Activated CD4-positive, alpha-beta T cell treated with anti-CD3 and anti-CD28 coated beads, Interleukin-2, amount 50 U/mL, for 24 hours (primary cell): ENCODE results near the gene GJA9.
"Not testable (repeated sequence)": the region's sequence is repeated elsewhere in the genome, so short reads cannot be mapped to it uniquely, and the experiment has no call there.

Experiments
- DNase-seq, 2 donors: peaks; one replicate each; pipeline ENCODE4 v3.0.0-alpha.2; 2020; ENCODE audit warnings: low read depth in 1 of 2, low spot score in 1 of 2

GJA9 gene

GRCh38 chr1:38875811-38876210 lies 5.6 kb downstream of the GJA9 start:
- no peak for DNase-seq

GRCh38 chr1:38873027-38873969 lies 8.1 kb downstream of the GJA9 start, which contains the start of gene MYCBP:
Gene MYCBP (minus strand): TSS chr1:38873348. CDS start chr1:38873305, 43 bp downstream.
- peak; percentile 93 to 94 for DNase-seq

- DNase-seq = peak in 1 of 2 donors; percentile 14
These were observed 8.9 kb downstream of the GJA9 start for GRCh38 chr1:38872401-38873026.

GRCh38 chr1:38870996-38871395 lies 10.4 kb downstream of the GJA9 start:
- DNase-seq = no peak

- no peak for DNase-seq
These were observed 14.2 kb downstream of the GJA9 start for GRCh38 chr1:38867208-38867607.

GRCh38 chr1:38865112-38865715 lies 16.2 kb downstream of the GJA9 start:
- no peak for DNase-seq

GRCh38 chr1:38860454-38860795 lies 21.0 kb downstream of the GJA9 start:
- DNase-seq = no peak

- DNase-seq = peak; percentile 94 to 97
These were observed 21.6 kb downstream of the GJA9 start, which contains the start of gene RRAGC for GRCh38 chr1:38859561-38860453. Gene RRAGC (minus strand): TSS chr1:38859772. CDS start chr1:38859646, 126 bp downstream.

GRCh38 chr1:38858833-38859560 lies 22.4 kb downstream of the GJA9 start:
- DNase-seq = peak; percentile 17 to 35

GRCh38 chr1:38852780-38853179 lies 28.6 kb downstream of the GJA9 start:
- DNase-seq = no peak

- no peak for DNase-seq
These were observed 33.3 kb downstream of the GJA9 start for GRCh38 chr1:38848071-38848470.

GRCh38 chr1:38846210-38846609 lies 35.2 kb downstream of the GJA9 start:
- no peak for DNase-seq

GRCh38 chr1:38845088-38845487 lies 36.3 kb downstream of the GJA9 start:
- DNase-seq = not testable (repeated sequence)

- no peak for DNase-seq
These were observed 41.1 kb downstream of the GJA9 start for GRCh38 chr1:38840281-38840680.

GRCh38 chr1:38839363-38839762 lies 42.0 kb downstream of the GJA9 start:
- no peak for DNase-seq

GRCh38 chr1:38836316-38836715 lies 45.1 kb downstream of the GJA9 start:
- DNase-seq = not testable (repeated sequence)

GRCh38 chr1:38834937-38835827 lies 46.2 kb downstream of the GJA9 start:
- peak in 1 of 2 donors; percentile 69 for DNase-seq

GRCh38 chr1:38834221-38834782 lies 47.1 kb downstream of the GJA9 start:
- DNase-seq = no peak

- DNase-seq = no peak
These were observed 48.2 kb downstream of the GJA9 start for GRCh38 chr1:38833146-38833545.
